ENCODE data around the gene TRDMT1. TPM values are rescaled to one million over a fixed set of nuclear protein-coding genes. Genes with fewer than 3 reads are reported as not detected.
"Not testable (repeated sequence)": the region's sequence is repeated elsewhere in the genome, so short reads cannot be mapped to it uniquely, and the experiment has no call there.

Gene TRDMT1
- total RNA-seq, 2 donors from 2014 or later = 10.6 to 15.6 TPM

GRCh38 chr10:17122726-17123661 lies 78.5 kb downstream of the TRDMT1 start:
- H3K9me3 ChIP-seq (ENCODE audit: control insufficient read depth, low read length, poor library complexity, severe bottlenecking) = no peaks in the 10 kb centered on the region
- Mint-ChIP-seq H3K27ac (peak overlapping the region; percentile 14), H3K4me3 (no peak overlapping the region), H3K27me3 (no peaks in the 10 kb centered on the region), H3K4me1 (peaks cover 9% of the 10 kb centered on the region), H3K36me3 (ENCODE audit: low read depth) (peaks cover 6% of the 10 kb centered on the region)
- ATAC-seq = no peak
- DNase-seq = no peak

DNA sequence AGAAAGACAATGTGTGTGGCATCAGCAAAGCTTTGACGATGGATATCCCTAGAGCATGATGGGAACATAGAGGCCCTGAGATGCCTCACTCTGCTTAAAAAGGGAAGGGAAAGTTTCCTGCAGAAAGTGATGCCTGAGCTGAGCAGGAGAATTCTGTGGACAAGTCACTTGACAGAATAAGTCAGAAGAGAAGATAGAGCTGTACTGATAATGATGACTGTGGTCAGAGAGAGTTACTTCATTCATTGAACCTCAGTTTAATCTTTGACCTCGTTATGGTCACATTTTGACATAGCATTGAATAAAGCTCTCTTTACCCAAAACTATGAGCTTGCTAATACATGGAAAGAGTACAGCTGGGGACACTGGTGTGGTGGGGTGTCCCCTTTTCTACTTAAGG lies 79.4 kb downstream of the TRDMT1 start:
- Mint-ChIP-seq H3K4me3 (no peak overlapping the region), H3K27me3 (no peaks in the 10 kb centered on the region), H3K36me3 (ENCODE audit: low read depth) (peaks cover 6% of the 10 kb centered on the region), H3K27ac (peak overlapping the region; percentile 14), H3K4me1 (peaks cover 8% of the 10 kb centered on the region)
- ATAC-seq (no peak), DNase-seq (no peak)
- H3K9me3 ChIP-seq (ENCODE audit: control insufficient read depth, low read length, poor library complexity, severe bottlenecking) = no peaks in the 10 kb centered on the region

- peak overlapping the region; percentile 6 for H3K27ac Mint-ChIP-seq
- H3K4me1 Mint-ChIP-seq = peaks cover 2% of the 10 kb centered on the region
- no peak for ATAC-seq
- DNase-seq = no peak
- H3K36me3 Mint-ChIP-seq (ENCODE audit: low read depth) = peaks cover 9% of the 10 kb centered on the region
- no peaks in the 10 kb centered on the region for H3K9me3 ChIP-seq (ENCODE audit: control insufficient read depth, low read length, poor library complexity, severe bottlenecking)
- H3K27me3 Mint-ChIP-seq = no peaks in the 10 kb centered on the region
- H3K4me3 Mint-ChIP-seq = no peak overlapping the region
Observed at GRCh38 chr10:17120694-17121093, 80.8 kb downstream of the TRDMT1 start.

GRCh38 chr10:17119845-17120244 lies 81.6 kb downstream of the TRDMT1 start:
- ATAC-seq = no peak
- no peak overlapping the region for H3K27ac Mint-ChIP-seq
- H3K27me3 Mint-ChIP-seq = no peaks in the 10 kb centered on the region
- H3K4me1 Mint-ChIP-seq = peaks cover 6% of the 10 kb centered on the region
- peaks cover 9% of the 10 kb centered on the region for H3K36me3 Mint-ChIP-seq (ENCODE audit: low read depth)
- H3K9me3 ChIP-seq (ENCODE audit: control insufficient read depth, low read length, poor library complexity, severe bottlenecking) = no peaks in the 10 kb centered on the region
- H3K4me3 Mint-ChIP-seq = no peak overlapping the region
- DNase-seq = no peak

DNA sequence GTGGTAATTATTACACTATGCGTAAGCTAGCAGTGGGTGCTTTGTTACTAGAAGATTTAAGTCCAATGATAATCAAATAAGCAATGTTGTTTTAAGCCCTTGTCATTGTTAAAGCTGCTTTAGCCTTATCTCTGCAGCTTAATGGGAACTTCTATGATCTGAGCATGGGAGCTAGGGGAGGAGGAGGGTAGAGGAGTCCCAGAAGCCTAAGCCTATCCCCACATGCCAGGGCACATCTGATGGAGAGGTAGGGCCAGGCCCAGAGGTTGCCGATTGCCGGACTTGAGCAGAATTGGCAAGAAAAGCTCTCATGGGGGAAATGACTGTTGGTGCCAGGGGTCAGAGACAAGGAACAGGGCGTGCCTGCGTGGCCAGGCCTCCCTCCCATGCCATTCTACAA lies 85.3 kb downstream of the TRDMT1 start:
- no peaks in the 10 kb centered on the region for H3K9me3 ChIP-seq (ENCODE audit: control insufficient read depth, low read length, poor library complexity, severe bottlenecking)
- H3K36me3 Mint-ChIP-seq (ENCODE audit: low read depth) = peaks cover 7% of the 10 kb centered on the region
- DNase-seq (no peak), ATAC-seq (no peak)
- H3K27ac Mint-ChIP-seq = no peak overlapping the region
- no peaks in the 10 kb centered on the region for H3K27me3 Mint-ChIP-seq
- no peak overlapping the region for H3K4me3 Mint-ChIP-seq
- peaks cover 6% of the 10 kb centered on the region for H3K4me1 Mint-ChIP-seq

GRCh38 chr10:17115683-17116082 lies 85.8 kb downstream of the TRDMT1 start:
- Mint-ChIP-seq H3K36me3 (ENCODE audit: low read depth) (peaks cover 6% of the 10 kb centered on the region), H3K4me3 (no peak overlapping the region), H3K27me3 (no peaks in the 10 kb centered on the region), H3K4me1 (peaks cover 6% of the 10 kb centered on the region), H3K27ac (no peak overlapping the region)
- ATAC-seq (no peak), DNase-seq (no peak)
- no peaks in the 10 kb centered on the region for H3K9me3 ChIP-seq (ENCODE audit: control insufficient read depth, low read length, poor library complexity, severe bottlenecking)

- not testable (repeated sequence) for H3K9me3 ChIP-seq (ENCODE audit: control insufficient read depth, low read length, poor library complexity, severe bottlenecking); H3K4me1 Mint-ChIP-seq; H3K36me3 Mint-ChIP-seq (ENCODE audit: low read depth); H3K27ac Mint-ChIP-seq; H3K4me3 Mint-ChIP-seq; DNase-seq; H3K27me3 Mint-ChIP-seq
- peak; percentile 88 for ATAC-seq
Observed at GRCh38 chr10:17114878-17115444, 86.5 kb downstream of the TRDMT1 start.

- H3K4me3 Mint-ChIP-seq = no peak overlapping the region
- no peaks in the 10 kb centered on the region for H3K27me3 Mint-ChIP-seq
- ATAC-seq = no peak
- H3K4me1 Mint-ChIP-seq = peaks cover 4% of the 10 kb centered on the region
- DNase-seq = no peak
- no peak overlapping the region for H3K27ac Mint-ChIP-seq
- peaks cover 3% of the 10 kb centered on the region for H3K36me3 Mint-ChIP-seq (ENCODE audit: low read depth)
- H3K9me3 ChIP-seq (ENCODE audit: control insufficient read depth, low read length, poor library complexity, severe bottlenecking) = no peaks in the 10 kb centered on the region
Observed at GRCh38 chr10:17113889-17114540, 87.5 kb downstream of the TRDMT1 start.

GRCh38 chr10:17113346-17113745 lies 88.1 kb downstream of the TRDMT1 start:
- peaks cover 4% of the 10 kb centered on the region for H3K4me1 Mint-ChIP-seq
- H3K4me3 Mint-ChIP-seq = no peak overlapping the region
- ATAC-seq (no peak), DNase-seq (no peak)
- no peaks in the 10 kb centered on the region for H3K9me3 ChIP-seq (ENCODE audit: control insufficient read depth, low read length, poor library complexity, severe bottlenecking)
- no peak overlapping the region for H3K27ac Mint-ChIP-seq
- no peaks in the 10 kb centered on the region for H3K27me3 Mint-ChIP-seq
- peaks cover 5% of the 10 kb centered on the region for H3K36me3 Mint-ChIP-seq (ENCODE audit: low read depth)

DNA sequence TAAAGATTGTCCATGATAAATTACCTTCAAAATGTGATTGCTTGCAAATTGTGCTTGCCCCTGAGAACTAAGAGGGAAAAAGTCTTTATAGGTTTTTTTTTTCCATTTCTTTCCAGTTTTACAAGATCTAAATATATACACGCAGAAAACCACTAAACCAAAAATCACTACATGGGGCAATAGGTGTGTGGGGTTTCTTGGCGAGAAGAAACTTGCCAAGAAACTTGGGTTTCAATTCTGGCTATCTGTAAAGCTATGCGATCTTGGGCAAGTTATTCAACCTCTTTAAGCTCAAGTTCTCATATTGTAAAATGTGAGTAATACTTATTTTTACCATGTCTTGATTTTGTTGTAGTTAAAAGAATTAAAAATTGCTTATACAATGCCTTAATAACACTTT lies 88.9 kb downstream of the TRDMT1 start:
- Mint-ChIP-seq H3K27ac (no peak overlapping the region), H3K27me3 (no peaks in the 10 kb centered on the region), H3K4me3 (no peak overlapping the region), H3K36me3 (ENCODE audit: low read depth) (peaks cover 5% of the 10 kb centered on the region), H3K4me1 (peaks cover 4% of the 10 kb centered on the region)
- ATAC-seq (no peak), DNase-seq (no peak)
- no peaks in the 10 kb centered on the region for H3K9me3 ChIP-seq (ENCODE audit: control insufficient read depth, low read length, poor library complexity, severe bottlenecking)

DNA sequence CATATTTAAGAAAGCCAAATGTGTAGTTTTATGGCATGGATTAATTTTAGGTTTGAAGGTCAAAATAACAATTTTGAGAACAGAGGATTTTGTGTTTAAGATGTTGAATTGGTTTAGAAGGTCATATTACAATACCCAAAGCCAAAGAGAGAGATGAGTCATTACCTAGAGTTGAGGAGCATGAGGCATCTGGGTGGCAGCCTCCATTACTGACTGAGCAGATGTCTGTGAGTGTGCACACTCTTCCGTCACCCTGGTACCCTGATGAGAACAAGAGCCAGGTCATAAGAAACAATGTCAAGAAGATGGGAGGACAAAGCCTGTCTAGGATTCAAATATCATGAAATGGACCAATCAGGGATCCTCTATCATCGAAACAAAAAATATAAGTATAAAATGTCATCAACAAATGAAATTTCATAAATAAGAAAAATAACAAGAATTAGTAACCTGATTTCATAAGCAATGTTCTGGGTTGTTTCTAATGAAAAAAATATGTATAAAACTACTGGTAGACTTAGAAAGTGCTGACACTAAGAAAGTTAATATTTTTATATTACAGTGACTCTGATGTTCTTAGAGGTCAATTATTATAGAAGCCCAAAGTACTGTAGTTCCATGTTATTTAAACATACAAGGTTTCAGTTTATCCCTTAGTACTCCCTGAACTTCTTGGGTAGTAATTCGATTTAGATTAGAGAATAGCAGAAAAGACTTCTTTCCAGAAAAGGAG lies 91.8 kb downstream of the TRDMT1 start:
- ATAC-seq (no peak), DNase-seq (no peak)
- Mint-ChIP-seq H3K4me1 (no peaks in the 10 kb centered on the region), H3K27ac (no peak overlapping the region), H3K36me3 (ENCODE audit: low read depth) (peaks cover 2% of the 10 kb centered on the region), H3K4me3 (no peak overlapping the region), H3K27me3 (no peaks in the 10 kb centered on the region)
- no peaks in the 10 kb centered on the region for H3K9me3 ChIP-seq (ENCODE audit: control insufficient read depth, low read length, poor library complexity, severe bottlenecking)

DNA sequence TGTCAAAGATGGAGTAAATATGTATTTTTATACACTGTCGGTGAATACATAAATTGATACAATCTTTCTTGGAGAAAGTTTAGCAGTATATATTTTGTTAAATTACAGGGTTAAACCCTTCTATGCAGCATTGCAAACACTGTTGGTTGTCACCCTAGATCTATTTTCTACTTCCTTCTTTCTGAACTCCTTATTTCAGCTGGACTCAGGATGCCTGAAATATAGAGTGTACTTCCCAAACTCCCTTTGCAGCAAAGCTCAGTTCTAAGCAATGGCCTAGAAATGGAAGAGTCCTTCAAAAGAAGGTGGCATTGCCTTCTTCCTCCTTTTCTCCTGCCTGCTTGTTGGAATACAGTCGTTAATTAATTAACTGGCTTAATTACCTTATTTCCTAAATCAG lies 92.4 kb downstream of the TRDMT1 start:
- peaks cover 2% of the 10 kb centered on the region for H3K36me3 Mint-ChIP-seq (ENCODE audit: low read depth)
- no peaks in the 10 kb centered on the region for H3K9me3 ChIP-seq (ENCODE audit: control insufficient read depth, low read length, poor library complexity, severe bottlenecking)
- H3K27ac Mint-ChIP-seq = no peak overlapping the region
- no peaks in the 10 kb centered on the region for H3K27me3 Mint-ChIP-seq
- DNase-seq (no peak), ATAC-seq (no peak)
- H3K4me3 Mint-ChIP-seq = no peak overlapping the region
- no peaks in the 10 kb centered on the region for H3K4me1 Mint-ChIP-seq

DNA sequence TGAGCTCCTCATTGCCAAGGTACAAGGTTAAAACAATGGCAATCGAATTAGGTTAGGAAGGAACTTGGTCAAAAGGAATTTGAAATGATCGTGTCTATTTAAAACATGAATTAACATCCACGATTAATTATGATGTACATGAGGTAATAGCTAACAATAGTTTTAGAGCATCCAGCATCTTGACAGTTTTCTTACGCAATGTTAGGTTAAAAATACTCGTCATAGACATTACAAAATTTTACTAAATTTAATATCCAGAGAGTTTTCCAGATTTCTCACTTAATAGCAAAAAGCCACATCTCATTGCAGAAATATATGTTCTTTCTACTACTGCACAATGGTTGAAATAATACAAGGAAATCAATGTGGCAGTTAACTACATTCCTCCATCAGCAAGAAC lies 94.5 kb downstream of the TRDMT1 start:
- no peak for DNase-seq
- no peaks in the 10 kb centered on the region for H3K4me1 Mint-ChIP-seq
- no peak overlapping the region for H3K4me3 Mint-ChIP-seq
- H3K27ac Mint-ChIP-seq = no peak overlapping the region
- H3K27me3 Mint-ChIP-seq = no peaks in the 10 kb centered on the region
- no peak for ATAC-seq
- peaks cover 5% of the 10 kb centered on the region for H3K36me3 Mint-ChIP-seq (ENCODE audit: low read depth)
- H3K9me3 ChIP-seq (ENCODE audit: control insufficient read depth, low read length, poor library complexity, severe bottlenecking) = no peaks in the 10 kb centered on the region
